Spinal cord (tissue), 10 donors: ENCODE measurements around the gene PDZD7. TPM values are rescaled to one million over a fixed set of nuclear protein-coding genes. Genes with fewer than 3 reads are reported as not detected.
A peak's percentile ranks its signal among the peaks of the same experiment; 100 is the strongest.

Source experiments
- DNase-seq, 6 donors: peaks; one replicate each; pipeline versions ENCODE4 v3.0.0 to v3.0.0-alpha.2; 2013 to 2015; ENCODE audit warnings: low spot score in 6 of 6, low read depth in 4 of 6
- H3K27ac ChIP-seq: one replicate; pipeline ENCODE4 v1.5.1; 2013; ENCODE audit warnings: low read depth, low read length, control low read depth
- H3K27me3 ChIP-seq: one replicate; pipeline ENCODE4 v1.6.1; 2013; ENCODE audit warnings: low read length; ENCODE audit not compliant: control insufficient read depth, insufficient read depth
- H3K36me3 ChIP-seq: one replicate; pipeline ENCODE4 v1.6.1; 2013; ENCODE audit warnings: low read length; ENCODE audit not compliant: control insufficient read depth, insufficient read depth
- H3K4me1 ChIP-seq: one replicate; pipeline ENCODE4 v1.6.1; 2013; ENCODE audit warnings: low read length; ENCODE audit not compliant: control insufficient read depth, insufficient read depth
- H3K4me3 ChIP-seq: one replicate; pipeline ENCODE4 v1.5.1; 2013; ENCODE audit warnings: low read depth, low read length, control low read depth
- H3K9me3 ChIP-seq: one replicate; pipeline ENCODE4 v1.6.1; 2013; ENCODE audit warnings: low read length; ENCODE audit not compliant: control insufficient read depth, insufficient read depth
- WGBS: methylation state at CpG from one replicate; pipeline ENCODE4 v1.1.5; 2013; ENCODE audit warnings: missing lambda C conversion rate; ENCODE audit not compliant: insufficient coverage; 5-methylcytosine and 5-hydroxymethylcytosine counted together
- polyA plus RNA-seq, 2 donors: library from polyadenylated mRNA; unstranded; fragments of 120-200 nt; gene quantifications; one replicate each; pipeline ENCODE4 v1.2.1, GENCODE V29; 2013; ENCODE audit not compliant: insufficient read length in 2 of 2
- total RNA-seq, 2 donors: library from RNA; depleted of rRNA in 1 of 2; stranded (reverse); fragments of 120-200 nt in 1 of 2; fragments of >200 nt in 1 of 2; gene quantifications; one replicate each; pipeline versions ENCODE4 v1.2.3 to v1.2.4, GENCODE V29; 2013 to 2014
- donor health status: healthy.

Gene PDZD7
- total and polyA plus RNA-seq, 4 donors: 5.0 to 13.9 (median 9.6) TPM

DNA sequence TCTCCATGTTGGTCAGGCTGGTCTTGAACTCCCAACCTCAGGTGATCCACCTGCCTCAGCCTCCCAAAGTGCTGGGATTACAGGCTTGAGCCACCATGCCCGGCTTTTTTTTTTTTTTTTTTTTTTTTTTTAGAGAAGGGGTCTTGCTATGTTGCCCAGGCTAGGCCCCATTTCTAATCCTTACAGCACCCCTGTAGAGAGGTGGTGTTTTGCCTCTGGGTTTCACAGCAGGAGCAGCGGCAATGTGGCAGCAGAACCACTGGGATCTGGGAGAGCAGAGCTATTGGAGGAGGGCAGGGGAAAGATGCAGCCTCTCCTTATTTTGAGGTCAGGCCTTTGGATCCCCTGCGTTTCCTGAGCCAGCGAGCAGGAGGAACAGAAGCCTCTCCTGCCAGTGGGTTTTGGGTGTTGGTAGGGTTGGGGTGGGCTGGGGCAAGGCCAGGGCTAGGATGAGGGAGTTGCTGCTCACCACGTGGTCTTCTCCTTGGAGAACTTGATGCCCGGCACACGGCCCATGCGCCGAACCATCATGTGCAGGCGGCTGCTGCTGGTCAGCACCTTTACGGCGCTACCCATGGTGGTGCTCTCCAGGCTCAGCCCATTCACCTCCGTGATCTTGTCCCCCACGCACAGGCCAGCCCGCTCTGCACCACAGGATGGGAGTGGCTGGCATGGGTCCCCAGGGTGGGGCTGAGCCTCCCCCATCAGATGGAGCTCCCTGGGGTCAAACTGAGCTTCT is 7.8 kb downstream of the PDZD7 start:
- DNase-seq: no peak
- H3K27ac ChIP-seq: no peak overlapping the region
- H3K36me3 ChIP-seq: peaks cover 15% of the 10 kb centered on the region
- WGBS: 87% methylated on average over 11 of the region's 15 CpGs
- H3K9me3 ChIP-seq: no peaks in the 10 kb centered on the region
- no peak overlapping the region for H3K4me3 ChIP-seq
- peaks cover 28% of the 10 kb centered on the region for H3K27me3 ChIP-seq
- peaks cover 10% of the 10 kb centered on the region for H3K4me1 ChIP-seq

DNA sequence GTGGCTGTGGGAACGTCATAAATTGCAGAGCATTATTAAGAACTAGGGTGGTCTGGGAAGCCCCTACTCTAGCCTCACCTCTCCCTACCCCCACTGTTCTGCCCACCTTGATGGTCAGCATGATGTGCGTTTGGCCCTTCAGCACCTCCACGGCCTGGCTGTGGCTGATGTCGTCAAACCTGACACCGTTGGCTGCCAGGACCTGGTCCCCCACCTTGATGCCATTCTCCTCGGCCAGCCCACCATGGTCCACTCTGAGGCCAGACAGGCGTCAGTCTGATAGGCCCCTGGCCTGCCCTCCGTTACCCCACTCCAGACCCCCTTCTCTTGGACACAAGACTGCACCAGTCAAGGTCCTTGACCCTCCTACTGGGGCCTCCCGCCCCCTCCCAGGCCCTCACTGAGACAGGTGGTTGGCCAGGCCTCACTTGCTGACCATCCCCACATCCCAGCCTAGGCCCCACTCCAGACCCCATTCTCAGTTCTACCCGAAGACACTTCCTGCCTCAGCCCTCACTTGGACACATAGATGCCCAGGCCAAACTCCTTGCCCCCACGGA is 9.2 kb downstream of the PDZD7 start:
- H3K27ac ChIP-seq: no peak overlapping the region
- WGBS: 81% methylated on average over 10 of the region's 11 CpGs
- H3K4me1 ChIP-seq: peaks cover 10% of the 10 kb centered on the region
- H3K36me3 ChIP-seq: peaks cover 15% of the 10 kb centered on the region
- no peak overlapping the region for H3K4me3 ChIP-seq
- DNase-seq: no peak
- peaks cover 33% of the 10 kb centered on the region for H3K27me3 ChIP-seq
- no peaks in the 10 kb centered on the region for H3K9me3 ChIP-seq

DNA sequence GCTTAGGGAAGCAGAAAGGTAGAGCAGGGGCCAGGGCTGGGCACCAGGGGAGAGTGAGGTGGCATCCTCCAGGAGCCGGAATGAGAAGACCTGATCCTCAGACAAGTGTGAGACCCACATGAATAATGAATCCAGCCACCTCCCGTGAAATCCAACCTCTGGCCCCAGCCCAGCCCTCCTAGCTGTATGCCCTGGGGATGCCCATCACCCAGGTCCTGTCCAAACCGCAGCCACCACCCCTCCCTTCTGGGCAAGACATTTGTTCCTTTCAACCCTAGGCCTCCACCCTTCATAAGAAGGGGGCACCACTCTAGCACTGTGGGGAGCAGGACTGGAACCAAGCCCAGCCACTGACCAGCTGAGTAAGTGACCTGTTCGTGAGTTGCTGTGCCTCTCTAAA is 9.7 kb downstream of the PDZD7 start:
- Histone ChIP-seq H3K4me1 (peaks cover 10% of the 10 kb centered on the region), H3K9me3 (no peaks in the 10 kb centered on the region), H3K4me3 (no peak overlapping the region), H3K27me3 (peaks cover 38% of the 10 kb centered on the region), H3K27ac (no peak overlapping the region), H3K36me3 (peaks cover 15% of the 10 kb centered on the region)
- WGBS: 81% methylated on average over 4 of the region's 4 CpGs
- DNase-seq: no peak

DNA sequence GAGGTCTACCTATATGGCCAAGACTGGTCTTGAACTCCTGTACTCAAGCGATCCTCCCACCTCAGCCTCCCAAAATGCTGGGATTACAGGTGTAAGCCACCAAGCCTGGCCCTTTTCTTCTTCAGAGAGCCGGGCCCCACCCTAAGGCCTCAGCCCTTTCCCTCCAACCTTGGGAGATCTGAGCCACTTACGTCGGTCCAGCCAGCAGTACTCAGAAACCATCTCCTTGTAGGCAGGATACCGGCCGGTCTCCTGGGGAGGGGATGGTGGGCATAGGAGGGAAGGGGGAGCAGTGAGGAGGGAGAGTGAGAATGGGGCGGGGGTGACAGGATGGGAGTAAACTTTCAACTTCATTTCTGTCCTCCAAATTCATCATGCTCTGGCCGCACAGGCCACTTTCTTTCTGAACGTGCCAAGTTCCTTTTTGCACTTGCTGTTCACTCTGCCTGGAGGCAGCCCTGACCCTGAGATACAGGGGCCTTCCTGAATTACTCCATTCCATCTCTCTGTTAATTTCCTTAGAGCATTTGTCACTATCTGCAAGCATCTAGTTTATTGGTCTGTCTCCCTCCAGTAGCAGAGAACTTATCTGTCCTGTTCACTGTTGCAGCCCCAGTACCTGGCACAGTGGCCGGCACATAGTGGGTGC is 10.4 kb downstream of the PDZD7 start:
- H3K27me3 ChIP-seq: peaks cover 43% of the 10 kb centered on the region
- DNase-seq: no peak
- WGBS: 79% methylated on average over 5 of the region's 10 CpGs

DNA sequence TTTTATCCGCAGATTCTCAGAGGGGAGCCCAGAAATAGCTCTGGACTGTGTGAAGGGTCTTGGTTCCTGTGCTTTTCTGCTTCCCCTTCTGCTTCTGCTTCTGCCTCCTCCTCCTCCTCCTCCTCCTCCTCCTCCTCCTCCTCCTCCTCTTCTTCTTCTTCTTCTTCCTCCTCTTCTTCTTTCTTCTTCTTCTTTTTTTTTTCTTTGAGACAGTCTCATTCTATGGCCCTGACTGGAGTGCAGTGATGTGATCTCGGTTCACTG is 11.6 kb downstream of the PDZD7 start:
- peaks cover 43% of the 10 kb centered on the region for H3K27me3 ChIP-seq
- H3K9me3 ChIP-seq: no peaks in the 10 kb centered on the region
- H3K36me3 ChIP-seq: peaks cover 17% of the 10 kb centered on the region
- no peak for DNase-seq
- peaks cover 12% of the 10 kb centered on the region for H3K4me1 ChIP-seq
- H3K27ac ChIP-seq: no peak overlapping the region
- H3K4me3 ChIP-seq: no peak overlapping the region
- WGBS: no CpG with 5 or more reads among the region's 2 CpGs

More for the DNA sequence above, 10.4 kb downstream of the PDZD7 start:
- no peak overlapping the region for H3K27ac ChIP-seq
- H3K9me3 ChIP-seq: no peaks in the 10 kb centered on the region
- peaks cover 16% of the 10 kb centered on the region for H3K36me3 ChIP-seq
- H3K4me1 ChIP-seq: peaks cover 10% of the 10 kb centered on the region
- H3K4me3 ChIP-seq: no peak overlapping the region

DNA sequence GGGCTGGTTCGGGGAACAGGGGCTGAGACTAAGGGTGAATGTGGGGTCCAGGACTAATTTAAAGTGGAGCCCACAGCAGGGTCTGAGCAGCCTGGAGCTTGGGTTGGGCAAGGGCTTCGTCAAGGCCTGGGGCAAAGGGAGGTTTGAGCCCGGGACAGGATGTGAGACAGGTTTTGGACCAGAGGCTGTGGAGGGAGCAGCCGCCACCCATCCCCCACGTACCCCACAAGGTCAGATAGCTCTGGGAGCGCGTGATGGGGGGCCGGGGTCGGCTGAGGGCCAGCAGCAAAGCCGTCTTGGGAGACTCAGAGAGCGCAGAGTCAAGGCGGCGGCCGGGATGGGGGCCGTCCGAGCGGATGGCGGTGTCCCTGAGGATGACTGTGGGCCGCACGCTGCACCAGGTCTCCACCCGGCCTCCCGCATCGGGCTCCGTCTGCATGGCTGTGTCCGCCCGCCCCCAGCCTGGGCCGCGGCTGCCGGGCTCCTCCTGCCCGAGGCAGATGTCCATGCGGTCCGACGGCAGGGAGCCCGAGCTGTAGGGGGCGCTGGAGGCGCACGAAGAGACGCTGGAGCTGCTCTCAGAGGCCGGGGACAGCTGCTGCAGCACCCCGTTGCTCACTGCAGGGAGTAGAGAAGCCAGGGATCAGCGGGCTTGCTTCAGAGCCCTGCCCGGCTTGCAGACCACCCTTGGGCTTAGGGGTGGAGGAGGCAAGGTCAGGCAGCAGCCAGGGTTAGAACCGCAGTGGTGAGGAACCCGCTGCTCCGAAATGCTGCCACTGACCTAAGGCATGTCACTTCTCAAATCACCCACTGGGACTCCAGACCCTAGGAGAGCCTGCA is 12.1 kb downstream of the PDZD7 start:
- DNase-seq: peak in 1 of 6 donors; percentile 71

DNA sequence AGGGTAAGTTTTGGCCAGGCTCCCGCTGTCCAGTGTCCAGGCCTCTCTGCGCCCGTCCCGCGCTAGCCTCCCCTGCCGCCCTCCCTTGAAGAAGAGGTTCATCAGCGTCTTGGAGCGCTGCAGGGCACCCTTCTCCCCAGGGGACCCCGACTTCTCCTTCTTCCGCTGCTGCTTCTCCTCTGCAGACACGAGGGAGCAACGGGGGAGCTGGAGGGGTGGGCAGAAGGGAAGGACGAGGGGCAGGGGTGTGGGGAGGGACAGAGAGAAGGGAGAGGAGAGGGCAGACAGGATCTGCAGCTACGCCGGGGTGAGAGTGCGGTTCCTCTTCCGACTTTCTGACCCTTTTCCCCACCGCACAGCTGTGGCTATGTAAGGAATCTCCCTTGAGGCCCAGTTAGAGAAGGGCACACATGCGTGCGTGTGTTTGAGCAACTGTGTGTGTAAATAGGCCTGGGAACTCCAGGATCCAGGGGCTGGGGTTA is 12.8 kb downstream of the PDZD7 start:
- Histone ChIP-seq H3K4me1 (peaks cover 20% of the 10 kb centered on the region), H3K36me3 (peaks cover 11% of the 10 kb centered on the region), H3K27ac (no peak overlapping the region), H3K9me3 (no peaks in the 10 kb centered on the region), H3K4me3 (no peak overlapping the region), H3K27me3 (peaks cover 43% of the 10 kb centered on the region)
- 28% methylated on average over 15 of the region's 20 CpGs for WGBS
- DNase-seq: no peak

More for the DNA sequence above, 12.1 kb downstream of the PDZD7 start:
- Histone ChIP-seq H3K9me3 (no peaks in the 10 kb centered on the region), H3K27ac (no peak overlapping the region), H3K36me3 (peaks cover 16% of the 10 kb centered on the region), H3K27me3 (peaks cover 43% of the 10 kb centered on the region), H3K4me1 (peaks cover 16% of the 10 kb centered on the region), H3K4me3 (no peak overlapping the region)
- WGBS: 10% methylated on average over 39 of the region's 45 CpGs

DNA sequence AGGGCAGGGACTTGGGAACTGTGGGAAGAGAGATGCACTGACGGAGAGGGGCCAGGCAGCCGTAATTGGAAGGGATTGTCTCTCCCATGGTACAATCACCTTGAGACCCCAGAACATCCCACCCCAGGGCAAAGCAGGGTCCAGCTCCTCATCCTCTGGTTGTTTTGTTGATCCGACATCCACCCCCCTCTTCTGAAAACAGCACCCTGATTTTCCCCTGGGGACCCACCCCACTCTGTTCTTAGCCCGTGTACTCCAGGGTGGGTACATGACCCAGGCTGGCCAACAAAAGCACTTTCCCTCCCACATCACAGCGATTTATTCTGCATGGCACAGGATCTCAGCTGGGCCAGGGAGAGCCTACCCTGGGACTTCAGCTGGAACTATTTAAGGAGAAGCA is 14.1 kb downstream of the PDZD7 start:
- 49% methylated on average over 4 of the region's 5 CpGs for WGBS
- H3K4me1 ChIP-seq: peaks cover 23% of the 10 kb centered on the region
- H3K27me3 ChIP-seq: peaks cover 39% of the 10 kb centered on the region
- peaks cover 5% of the 10 kb centered on the region for H3K36me3 ChIP-seq
- no peak overlapping the region for H3K27ac ChIP-seq
- no peak overlapping the region for H3K4me3 ChIP-seq
- H3K9me3 ChIP-seq: no peaks in the 10 kb centered on the region
- DNase-seq: no peak

DNA sequence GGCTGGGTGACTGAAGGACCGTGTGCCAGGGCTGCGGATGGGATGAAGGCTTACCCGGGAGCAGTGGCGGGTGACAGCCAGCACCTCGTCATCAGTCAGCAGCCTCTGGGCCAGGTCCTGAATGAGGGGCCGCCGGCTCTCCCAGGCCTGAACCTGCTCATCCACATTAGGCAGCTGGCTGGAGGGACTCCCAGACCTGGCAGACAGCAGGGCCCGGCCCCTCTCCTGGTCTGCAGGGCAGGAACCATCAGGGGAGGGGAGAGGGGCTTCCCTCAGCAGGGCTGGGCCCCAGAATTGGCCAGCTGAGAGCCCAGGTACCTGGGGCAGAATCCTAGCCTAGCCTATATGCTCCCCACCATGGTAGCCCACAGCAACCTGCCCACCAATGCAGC is 15.4 kb downstream of the PDZD7 start:
- no peak for DNase-seq
- WGBS: 90% methylated on average over 7 of the region's 8 CpGs
- Histone ChIP-seq H3K27ac (no peak overlapping the region), H3K9me3 (no peaks in the 10 kb centered on the region), H3K27me3 (peaks cover 39% of the 10 kb centered on the region), H3K4me1 (peaks cover 23% of the 10 kb centered on the region), H3K36me3 (peaks cover 2% of the 10 kb centered on the region), H3K4me3 (no peak overlapping the region)
